Sigmoid colon (tissue), 4 donors: ENCODE measurements around the gene ZNF195.

ENCODE experiments used
- CTCF ChIP-seq, 4 experiments: fragments of 450-650 bp in 3 of 4; fragments of 200-600 bp in 1 of 4; IDR thresholded peaks; one replicate each; pipeline ENCODE4 v1.5.1; 2016 to 2019; ENCODE audit warnings: antibody characterized with exemption in 4 of 4, mild to moderate bottlenecking in 3 of 4, moderate library complexity in 2 of 4
- EP300 ChIP-seq, 4 donors: sonication (generic); formaldehyde crosslinking; IDR thresholded peaks; one replicate each; pipeline ENCODE4 v1.6.1; 2017; ENCODE audit warnings: antibody characterized with exemption in 4 of 4
- POLR2A ChIP-seq, 2 donors: fragments of 450-650 bp; IDR thresholded peaks; one replicate each; pipeline ENCODE4 v1.6.1; 2016; ENCODE audit warnings: antibody characterized with exemption in 2 of 2, mild to moderate bottlenecking in 2 of 2, moderate library complexity in 2 of 2
- POLR2AphosphoS5 ChIP-seq, 4 donors: sonication (generic); formaldehyde crosslinking; IDR thresholded peaks; one replicate each; pipeline ENCODE4 v1.6.1; 2017; ENCODE audit warnings: antibody characterized with exemption in 4 of 4

- TF ChIP-seq CTCF (IDR thresholded peaks at IDR 0.05) (no peak), POLR2A (IDR thresholded peaks at IDR 0.05) (no peak), POLR2AphosphoS5 (IDR thresholded peaks at IDR 0.05) (no peak), EP300 (IDR thresholded peaks at IDR 0.05) (no peak)
These were observed 21.6 kb downstream of the ZNF195 start for GRCh38 chr11:3357302-3357701.
